ENCODE data around the gene FAM110C. TPM values are rescaled to one million over a fixed set of nuclear protein-coding genes. Genes with fewer than 3 reads are reported as not detected.

FAM110C gene
- polyA plus RNA-seq, 1 of the 3 experiments (the other 2 are of a cell fraction): not detected

GRCh38 chr2:26891-27290, 19.4 kb downstream of the FAM110C start:
- CTCF ChIA-PET: no interaction called here

GRCh38 chr2:25543-25942, 20.8 kb downstream of the FAM110C start:
- POLR2A ChIA-PET: no interaction called here
- 8% methylated on average over 4 of the region's 4 CpGs for WGBS (ENCODE audit: low lambda C conversion rate)
- H3K4me3 ChIP-seq (ENCODE audit: low read depth in 2 of 2, low read length in 1 of 2): no peak overlapping the region
- H3F3A ChIP-seq (replicated peaks; ENCODE audit: insufficient read depth): no peaks in the 10 kb centered on the region
- no peaks in the 10 kb centered on the region for H3K27me3 ChIP-seq (ENCODE audit: insufficient read depth)
- no peaks in the 10 kb centered on the region for H4K20me1 ChIP-seq (ENCODE audit: insufficient read depth)
- no peak overlapping the region for H2AFZ ChIP-seq (ENCODE audit: low read depth)
- no peak overlapping the region for H3K9ac ChIP-seq
- no peaks in the 10 kb centered on the region for H3K36me3 ChIP-seq (replicated peaks in 1 of 2; ENCODE audit: control insufficient read depth in 1 of 2, insufficient read depth in 2 of 2, low read length in 1 of 2)
- CTCF ChIA-PET: no interaction called here
- H3K79me2 ChIP-seq (ENCODE audit: insufficient read depth): no peaks in the 10 kb centered on the region
- no peak for DNase-seq
- no peak overlapping the region for H3K27ac ChIP-seq (ENCODE audit: low read depth in 2 of 2, low read length in 1 of 2)
- H3K9me2 ChIP-seq: no peaks in the 10 kb centered on the region
- no peaks in the 10 kb centered on the region for H3K9me3 ChIP-seq
- H3K4me2 ChIP-seq: no peak overlapping the region
- no peaks in the 10 kb centered on the region for H3K4me1 ChIP-seq (ENCODE audit: control insufficient read depth in 1 of 2, insufficient read depth in 2 of 2, low read depth in 1 of 2, low read length in 1 of 2)
- TF ChIP-seq RCOR1 (IDR thresholded peaks at IDR 0.05; ENCODE audit: low read length) (no peak), TEAD4 (IDR thresholded peaks at IDR 0.05; ENCODE audit: borderline replicate concordance, insufficient read depth) (no peak), GATA2 (CRISPR knock-in tag; IDR thresholded peaks at IDR 0.05) (no peak), RAD21 (IDR thresholded peaks at IDR 0.05; ENCODE audit: low read length) (no peak), CHD2 (IDR thresholded peaks at IDR 0.05; ENCODE audit: low read length, partially characterized antibody) (no peak), USF2 (IDR thresholded peaks at IDR 0.05; ENCODE audit: borderline replicate concordance, low read depth, low read length) (no peak), REST (IDR thresholded peaks at IDR 0.05; ENCODE audit: low read depth, low read length) (no peak), FOSL2 (IDR thresholded peaks at IDR 0.05; ENCODE audit: borderline replicate concordance, low read depth) (no peak), RFX5 (IDR thresholded peaks at IDR 0.05; ENCODE audit: low read length) (no peak), YY1 (IDR thresholded peaks at IDR 0.05; ENCODE audit: low read depth) (no peak), TCF12 (IDR thresholded peaks at IDR 0.05) (no peak), RXRA (IDR thresholded peaks at IDR 0.05; ENCODE audit: borderline replicate concordance, low read depth) (no peak)

More at GRCh38 chr2:26891-27290, 19.4 kb downstream of the FAM110C start:
- Histone ChIP-seq H3K4me2 (no peak overlapping the region), H3K27me3 (ENCODE audit: insufficient read depth) (no peaks in the 10 kb centered on the region), H3K4me3 (ENCODE audit: low read depth in 2 of 2, low read length in 1 of 2) (no peak overlapping the region), H4K20me1 (ENCODE audit: insufficient read depth) (no peaks in the 10 kb centered on the region), H3K9me3 (no peaks in the 10 kb centered on the region), H3F3A (replicated peaks; ENCODE audit: insufficient read depth) (no peaks in the 10 kb centered on the region), H2AFZ (ENCODE audit: low read depth) (no peak overlapping the region), H3K27ac (ENCODE audit: low read depth in 2 of 2, low read length in 1 of 2) (no peak overlapping the region), H3K9ac (no peak overlapping the region), H3K4me1 (ENCODE audit: control insufficient read depth in 1 of 2, insufficient read depth in 2 of 2, low read depth in 1 of 2, low read length in 1 of 2) (no peaks in the 10 kb centered on the region), H3K9me2 (no peaks in the 10 kb centered on the region), H3K36me3 (replicated peaks in 1 of 2; ENCODE audit: control insufficient read depth in 1 of 2, insufficient read depth in 2 of 2, low read length in 1 of 2) (no peaks in the 10 kb centered on the region), H3K79me2 (ENCODE audit: insufficient read depth) (no peaks in the 10 kb centered on the region)
- DNase-seq: no peak
- TF ChIP-seq POLR2AphosphoS5 (IDR thresholded peaks at IDR 0.05; ENCODE audit: low read depth, low read length) (no peak), EZH2phosphoT487 (IDR thresholded peaks at IDR 0.05; ENCODE audit: borderline replicate concordance, low read depth) (no peak), ZBTB33 (IDR thresholded peaks at IDR 0.05; ENCODE audit: borderline replicate concordance, low read depth) (no peak), NFIC (IDR thresholded peaks at IDR 0.05; ENCODE audit: borderline replicate concordance) (no peak), MAX (IDR thresholded peaks at IDR 0.05; ENCODE audit: low read depth) (no peak), RAD21 (IDR thresholded peaks at IDR 0.05; ENCODE audit: low read length) (no peak), PBX3 (IDR thresholded peaks at IDR 0.05) (no peak), FOSL2 (IDR thresholded peaks at IDR 0.05; ENCODE audit: borderline replicate concordance, low read depth) (no peak)
- WGBS (ENCODE audit: low lambda C conversion rate): 4% methylated on average over 4 of the region's 4 CpGs
- POLR2A ChIA-PET: no interaction called here

Measured in SK-N-SH (cell line).